Liver (tissue), 9 donors: Measurements from ENCODE around the gene NIPSNAP3A. TPM values are rescaled to one million over a fixed set of nuclear protein-coding genes. Genes with fewer than 3 reads are reported as not detected.

ENCODE experiments used
- DNase-seq: peaks from one replicate; pipeline ENCODE4 v3.0.0-alpha.2; 2017; ENCODE audit warnings: low spot score
- H3K27ac ChIP-seq, 2 donors: one replicate each; pipeline ENCODE4 v1.7.0; 2013; ENCODE audit warnings: inconsistent platforms in 2 of 2, low read length in 2 of 2, control low read depth in 1 of 2, low read depth in 1 of 2, mild to moderate bottlenecking in 1 of 2
- H3K27me3 ChIP-seq, 4 donors: one replicate each; pipeline versions ENCODE4 v1.6.1 to v1.7.0; 2013; ENCODE audit warnings: low read length in 3 of 4, inconsistent platforms in 1 of 4, mild to moderate bottlenecking in 1 of 4, moderate library complexity in 1 of 4; ENCODE audit not compliant: control insufficient read depth in 4 of 4, insufficient read depth in 4 of 4
- H3K36me3 ChIP-seq, 4 donors: one replicate each; pipeline versions ENCODE4 v1.6.1 to v1.7.0; 2013; ENCODE audit warnings: low read length in 3 of 4, mild to moderate bottlenecking in 3 of 4, low read depth in 1 of 4, moderate library complexity in 1 of 4; ENCODE audit not compliant: control insufficient read depth in 4 of 4, insufficient read depth in 3 of 4
- H3K4me1 ChIP-seq, 4 donors: one replicate each; pipeline versions ENCODE4 v1.6.1 to v1.7.0; 2013; ENCODE audit warnings: low read length in 3 of 4, mild to moderate bottlenecking in 3 of 4, moderate library complexity in 1 of 4; ENCODE audit not compliant: control insufficient read depth in 4 of 4, insufficient read depth in 4 of 4
- H3K4me3 ChIP-seq, 3 donors: one replicate each; pipeline versions ENCODE4 v1.6.1 to v1.7.0; 2013; ENCODE audit warnings: low read length in 3 of 3, control low read depth in 1 of 3, low read depth in 1 of 3, mild to moderate bottlenecking in 1 of 3
- H3K9ac ChIP-seq, 2 donors: one replicate each; pipeline ENCODE4 v1.7.0; 2013; ENCODE audit warnings: low read length in 2 of 2, mild to moderate bottlenecking in 2 of 2, moderate library complexity in 2 of 2, control low read depth in 1 of 2, low read depth in 1 of 2
- H3K9me3 ChIP-seq, 4 donors: one replicate each; pipeline versions ENCODE4 v1.6.1 to v1.7.0; 2013; ENCODE audit warnings: low read length in 3 of 4; ENCODE audit not compliant: control insufficient read depth in 4 of 4
- EGR1 ChIP-seq, 2 donors: IDR thresholded peaks; 2 replicates each; pipeline ENCODE4 v1.6.1; 2016 to 2018; ENCODE audit warnings: antibody characterized with exemption in 2 of 2, low read depth in 2 of 2
- FOXA2 ChIP-seq: IDR thresholded peaks from 2 replicates; pipeline ENCODE4 v1.6.1; 2016; ENCODE audit warnings: antibody characterized with exemption
- GABPA ChIP-seq, 2 donors: IDR thresholded peaks in 1 of 2; conservative IDR thresholded peaks in 1 of 2; 2 replicates each; pipeline ENCODE4 v1.6.1; 2016; ENCODE audit warnings: antibody characterized with exemption in 2 of 2, mild to moderate bottlenecking in 1 of 2, moderate library complexity in 1 of 2
- JUND ChIP-seq, 2 donors: IDR thresholded peaks; 2 replicates each; pipeline ENCODE4 v1.6.1; 2016; ENCODE audit warnings: antibody characterized with exemption in 2 of 2
- NR2F2 ChIP-seq: IDR thresholded peaks from 2 replicates; pipeline ENCODE4 v1.6.1; 2016; ENCODE audit warnings: antibody characterized with exemption
- RAD21 ChIP-seq, 2 donors: IDR thresholded peaks; 2 replicates each; pipeline ENCODE4 v1.6.1; 2016; ENCODE audit warnings: antibody characterized with exemption in 2 of 2, mild to moderate bottlenecking in 2 of 2
- SP1 ChIP-seq: IDR thresholded peaks from 2 replicates; pipeline ENCODE4 v1.6.1; 2018; ENCODE audit warnings: antibody characterized with exemption, mild to moderate bottlenecking
- TAF1 ChIP-seq: conservative IDR thresholded peaks from 2 replicates; pipeline ENCODE4 v1.6.1; 2016; ENCODE audit warnings: antibody characterized with exemption, mild to moderate bottlenecking
- YY1 ChIP-seq: IDR thresholded peaks from 2 replicates; pipeline ENCODE4 v1.6.1; 2016; ENCODE audit warnings: antibody characterized with exemption, mild to moderate bottlenecking
- WGBS: extraction: QIAGEN DNeasy Blood & Tissue Kit; methylation state at CpG from one replicate; pipeline ENCODE4 v1.1.7; 2013; 5-methylcytosine and 5-hydroxymethylcytosine counted together
- polyA plus RNA-seq, 2 donors: library from polyadenylated mRNA; stranded (reverse) in 1 of 2; unstranded in 1 of 2; fragments of 200-250 nt in 1 of 2; fragments of >200 nt in 1 of 2; fragmentation: Nextera tagmentation in 1 of 2; extraction: Ambion mirVana in 1 of 2; gene quantifications; one replicate each; pipeline versions ENCODE4 v1.2.1 to v1.2.3, GENCODE V29; 2013 to 2015
- total RNA-seq, 2 donors: library from RNA; depleted of rRNA; stranded (reverse); fragments of >200 nt; gene quantifications; one replicate each; pipeline ENCODE4 v1.2.3, GENCODE V29; 2014
- TF ChIP-seq, protein P1 (sequence below): IDR thresholded peaks from 2 replicates; pipeline ENCODE4 v1.6.1; 2016; ENCODE audit warnings: antibody characterized with exemption
- TF ChIP-seq, protein P2 (sequence below): fragments of 150-350 bp; IDR thresholded peaks from 2 replicates; pipeline ENCODE4 v1.5.1; 2017; ENCODE audit warnings: improper control_type of control experiment, low read depth, low read length; ENCODE audit not compliant: missing input control
- donor health status: healthy.
- donor health status: healthy.
- donor health status: healthy.
- donor health status: healthy.
- donor health status: healthy.

Gene NIPSNAP3A
- total and polyA plus RNA-seq, 4 donors: 18.7 to 41.2 (median 32.1) TPM

DNA sequence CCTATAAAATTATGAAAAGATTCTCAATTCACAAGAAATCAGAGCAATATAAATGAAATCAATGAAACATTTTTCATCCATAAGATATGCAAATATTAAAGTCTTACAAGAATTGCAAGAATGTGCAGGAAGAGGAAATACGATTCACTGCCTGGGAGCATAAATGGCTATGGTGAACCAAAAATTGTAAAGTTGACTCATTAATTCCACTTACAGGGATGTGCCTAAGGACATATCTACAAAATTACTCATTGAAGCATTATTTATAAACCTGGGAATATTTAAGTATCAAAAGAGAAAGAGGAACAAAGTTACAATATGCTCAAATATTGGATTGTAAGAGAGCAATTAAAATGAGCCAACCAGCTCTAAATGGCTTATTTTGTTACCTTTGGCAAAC, 6.9 kb upstream of the NIPSNAP3A start:
- 49% methylated on average over 1 of the region's 1 CpG for WGBS
- H3K9ac ChIP-seq: no peak overlapping the region
- no peaks in the 10 kb centered on the region for H3K36me3 ChIP-seq
- DNase-seq: no peak
- H3K27ac ChIP-seq: no peak overlapping the region
- no peak overlapping the region for H3K4me3 ChIP-seq
- H3K9me3 ChIP-seq: no peaks in the 10 kb centered on the region
- TF ChIP-seq GABPA (IDR thresholded peaks at IDR 0.05 in 1 of 2, conservative IDR thresholded peaks at IDR 0.05 in 1 of 2) (no peak), EGR1 (IDR thresholded peaks at IDR 0.05; ENCODE audit: low read depth in 2 of 2) (no peak), SP1 (no peak)
- TF ChIP-seq, protein P1, sequence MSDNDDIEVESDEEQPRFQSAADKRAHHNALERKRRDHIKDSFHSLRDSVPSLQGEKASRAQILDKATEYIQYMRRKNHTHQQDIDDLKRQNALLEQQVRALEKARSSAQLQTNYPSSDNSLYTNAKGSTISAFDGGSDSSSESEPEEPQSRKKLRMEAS: no peak
- no peaks in the 10 kb centered on the region for H3K27me3 ChIP-seq
- peaks cover 2 to 21% (median 11%) of the 10 kb centered on the region in 4 donors for H3K4me1 ChIP-seq

DNA sequence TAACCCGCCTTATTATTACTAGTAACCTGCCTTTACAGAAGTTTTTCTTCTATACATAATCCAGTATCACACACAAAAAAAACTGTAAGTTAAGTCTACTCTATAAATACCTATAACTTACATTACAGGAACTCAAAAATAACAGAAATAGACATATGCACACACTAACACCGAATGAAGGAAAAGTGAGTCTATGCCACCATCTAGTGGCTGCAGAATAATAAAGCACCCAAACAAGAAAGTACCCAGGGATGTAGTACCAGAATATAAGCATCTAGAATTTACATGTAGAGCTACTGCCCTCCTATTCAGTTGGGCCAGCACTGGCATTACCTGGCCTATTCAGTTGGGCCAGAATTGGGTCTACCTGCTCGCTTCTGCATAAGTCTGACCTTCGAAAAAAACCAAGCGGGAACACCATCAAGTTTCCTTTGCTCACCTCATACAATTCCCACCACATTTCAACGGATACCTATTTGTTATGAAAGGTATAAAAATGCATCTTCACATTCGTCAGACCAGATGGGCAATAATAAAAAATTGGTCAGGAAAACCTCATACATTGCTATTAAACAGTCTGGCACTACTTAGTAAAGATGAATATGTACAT, 4.0 kb upstream of the NIPSNAP3A start:
- DNase-seq: no peak

DNA sequence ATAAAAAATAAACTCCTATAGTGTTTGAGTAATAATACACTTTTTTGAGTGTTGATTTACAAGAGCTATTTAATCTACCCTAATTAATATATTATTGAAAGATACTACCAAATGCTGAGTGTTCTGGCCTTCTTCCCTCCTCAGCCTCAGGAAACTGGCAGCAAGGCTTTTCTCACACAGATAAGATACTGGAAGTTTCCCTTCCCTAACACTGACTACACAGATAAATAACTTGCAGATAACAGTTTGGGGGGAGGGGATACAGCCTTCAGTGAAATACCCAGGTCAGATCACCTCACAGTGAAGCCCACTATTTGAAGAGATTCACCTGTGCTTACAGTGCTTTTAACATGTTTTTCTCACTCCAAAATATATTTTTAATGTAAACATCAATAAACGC, 1.6 kb upstream of the NIPSNAP3A start:
- 20% methylated on average over 1 of the region's 1 CpG for WGBS
- Histone ChIP-seq H3K4me3 (no peak overlapping the region), H3K36me3 (peaks cover 0 to under 1% (median 0%) of the 10 kb centered on the region in 4 donors), H3K27me3 (no peaks in the 10 kb centered on the region), H3K4me1 (peaks cover 2 to 40% (median 26%) of the 10 kb centered on the region in 4 donors), H3K9ac (peak overlapping the region in 1 of 2 donors; percentile 24), H3K27ac (peak overlapping the region in 1 of 2 donors; percentile 68), H3K9me3 (no peaks in the 10 kb centered on the region)
- TF ChIP-seq TAF1 (no peak), NR2F2 (no peak), YY1 (no peak), SP1 (no peak)
- no peak for DNase-seq

More for the DNA sequence above, 4.0 kb upstream of the NIPSNAP3A start:
- TF ChIP-seq EGR1 (IDR thresholded peaks at IDR 0.05; ENCODE audit: low read depth in 2 of 2) (no peak), FOXA2 (no peak), GABPA (IDR thresholded peaks at IDR 0.05 in 1 of 2, conservative IDR thresholded peaks at IDR 0.05 in 1 of 2) (no peak), SP1 (no peak), TAF1 (no peak), RAD21 (IDR thresholded peaks at IDR 0.05) (peak; percentile 92 to 93), JUND (IDR thresholded peaks at IDR 0.05) (no peak)
- TF ChIP-seq, protein P2, sequence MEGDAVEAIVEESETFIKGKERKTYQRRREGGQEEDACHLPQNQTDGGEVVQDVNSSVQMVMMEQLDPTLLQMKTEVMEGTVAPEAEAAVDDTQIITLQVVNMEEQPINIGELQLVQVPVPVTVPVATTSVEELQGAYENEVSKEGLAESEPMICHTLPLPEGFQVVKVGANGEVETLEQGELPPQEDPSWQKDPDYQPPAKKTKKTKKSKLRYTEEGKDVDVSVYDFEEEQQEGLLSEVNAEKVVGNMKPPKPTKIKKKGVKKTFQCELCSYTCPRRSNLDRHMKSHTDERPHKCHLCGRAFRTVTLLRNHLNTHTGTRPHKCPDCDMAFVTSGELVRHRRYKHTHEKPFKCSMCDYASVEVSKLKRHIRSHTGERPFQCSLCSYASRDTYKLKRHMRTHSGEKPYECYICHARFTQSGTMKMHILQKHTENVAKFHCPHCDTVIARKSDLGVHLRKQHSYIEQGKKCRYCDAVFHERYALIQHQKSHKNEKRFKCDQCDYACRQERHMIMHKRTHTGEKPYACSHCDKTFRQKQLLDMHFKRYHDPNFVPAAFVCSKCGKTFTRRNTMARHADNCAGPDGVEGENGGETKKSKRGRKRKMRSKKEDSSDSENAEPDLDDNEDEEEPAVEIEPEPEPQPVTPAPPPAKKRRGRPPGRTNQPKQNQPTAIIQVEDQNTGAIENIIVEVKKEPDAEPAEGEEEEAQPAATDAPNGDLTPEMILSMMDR: peak; percentile 75
- TF ChIP-seq, protein P1: no peak
- Histone ChIP-seq H3K4me1 (peaks cover 2 to 35% (median 22%) of the 10 kb centered on the region in 4 donors), H3K27me3 (no peaks in the 10 kb centered on the region), H3K4me3 (no peak overlapping the region), H3K9ac (no peak overlapping the region), H3K9me3 (no peaks in the 10 kb centered on the region), H3K27ac (no peak overlapping the region), H3K36me3 (no peaks in the 10 kb centered on the region)
- 37% methylated on average over 7 of the region's 7 CpGs for WGBS
